A549 (cell line): ENCODE measurements around the gene RCE1. TPM values are rescaled to one million over a fixed set of nuclear protein-coding genes. Genes with fewer than 3 reads are reported as not detected.

Source experiments
- ATAC-seq, 2 experiments: fragments of 200-7000 bp in 1 of 2; fragments of >200 bp in 1 of 2; cut with Nextera tagmentation in 1 of 2; cut with Tn5 transposase in 1 of 2; 3 replicates each; pipeline versions ENCODE4 v1.8.0 to v1.9.1; 2018 to 2020; ENCODE audit warnings: mild to moderate bottlenecking in 1 of 2, moderate library complexity in 1 of 2
- CTCF ChIA-PET: fragments of 300-600 bp; sonication (Branson Sonifier 250); formaldehyde crosslinking; extraction: SDS; loops from one replicate; lab custom pipeline; 2021; ENCODE audit warnings: antibody characterized with exemption, inconsistent platforms; lab: Yijun Ruan, JAX
- POLR2A ChIA-PET: fragments of 350-600 bp; formaldehyde crosslinking; extraction: SDS; loops from one replicate; lab custom pipeline; 2021; ENCODE audit warnings: antibody characterized with exemption, inconsistent platforms; lab: Yijun Ruan, JAX
- DNase-seq, 2 experiments: peaks; one replicate each; pipeline versions ENCODE4 v3.0.0 to v3.0.0-alpha.2; 2011 to 2016; ENCODE audit warnings: low read depth in 1 of 2, low spot score in 1 of 2
- FAIRE-seq: peaks from 2 replicates; lab custom pipeline; 2011; peaks lifted over from hg19 to GRCh38; lab: Jason Lieb, UNC
- H3K27ac ChIP-seq, 2 experiments: fragments of >200 bp; sonication (Bioruptor Twin); formaldehyde crosslinking; 3 replicates each; pipeline ENCODE4 v1.5.1; 2016 to 2017
- H3K4me1 ChIP-seq: fragments of >200 bp; sonication (Bioruptor Twin); formaldehyde crosslinking; 3 replicates; pipeline ENCODE4 v1.6.1; 2016
- H3K4me2 ChIP-seq: fragments of >200 bp; sonication (Bioruptor Twin); formaldehyde crosslinking; 3 replicates; pipeline ENCODE4 v1.6.1; 2016
- H3K4me3 ChIP-seq: fragments of >200 bp; sonication (Bioruptor Twin); formaldehyde crosslinking; 3 replicates; pipeline ENCODE4 v1.5.1; 2016
- H3K9me3 ChIP-seq: fragments of >200 bp; sonication (Bioruptor Twin); formaldehyde crosslinking; 3 replicates; pipeline ENCODE4 v1.6.1; 2016
- CHD4 ChIP-seq: fragments of 200-600 bp; sonication (generic); IDR thresholded peaks from 2 replicates; pipeline ENCODE4 v1.6.1; 2016; ENCODE audit warnings: antibody characterized with exemption, mild to moderate bottlenecking, borderline replicate concordance
- CTCF ChIP-seq: fragments of >200 bp; sonication (Bioruptor Twin); formaldehyde crosslinking; IDR thresholded peaks from 3 replicates; pipeline ENCODE4 v1.5.1; 2016
- E2F6 ChIP-seq: IDR thresholded peaks from 2 replicates; pipeline ENCODE4 v1.6.1; 2012; ENCODE audit warnings: low read depth, borderline replicate concordance
- ESRRA ChIP-seq: fragments of 150-350 bp; IDR thresholded peaks from 2 replicates; pipeline ENCODE4 v1.6.1; 2014; ENCODE audit warnings: mild to moderate bottlenecking, low read length, borderline replicate concordance
- FOSB ChIP-seq: fragments of 250-450 bp; sonication (Bioruptor Pico); IDR thresholded peaks from 2 replicates; pipeline ENCODE4 v1.5.0; 2020; ENCODE audit warnings: mild to moderate bottlenecking, moderate library complexity
- HDAC2 ChIP-seq: fragments of 200-600 bp; sonication (generic); IDR thresholded peaks from 2 replicates; pipeline ENCODE4 v1.6.1; 2016
- JUNB ChIP-seq: fragments of >200 bp; sonication (Bioruptor Twin); formaldehyde crosslinking; IDR thresholded peaks from 2 replicates; pipeline ENCODE4 v1.6.1; 2016
- MAFK ChIP-seq: fragments of 450-650 bp; IDR thresholded peaks from 2 replicates; pipeline ENCODE4 v1.6.1; 2014; ENCODE audit not compliant: partially characterized antibody
- MAZ ChIP-seq: fragments of 150-350 bp; IDR thresholded peaks from 2 replicates; pipeline ENCODE4 v1.6.1; 2014; ENCODE audit warnings: antibody characterized with exemption, low read depth, low read length, borderline replicate concordance
- POLR2AphosphoS2 ChIP-seq: conservative IDR thresholded peaks from 2 replicates; pipeline ENCODE4 v1.6.1; 2012; ENCODE audit warnings: low read length, improper control_type of control experiment, inconsistent platforms
- RFX5 ChIP-seq: fragments of 450-650 bp; IDR thresholded peaks from 2 replicates; pipeline ENCODE4 v1.7.1; 2014; ENCODE audit warnings: antibody characterized with exemption, mild to moderate bottlenecking, moderate library complexity
- RNF2 ChIP-seq: fragments of 200-600 bp; sonication (generic); IDR thresholded peaks from 2 replicates; pipeline ENCODE4 v1.6.1; 2016; ENCODE audit warnings: low read depth, mild to moderate bottlenecking, antibody characterized with exemption, moderate library complexity, borderline replicate concordance
- WGBS: methylation state at CpG from one replicate; pipeline ENCODE4 v1.1.6; 2017; ENCODE audit errors: missing lambda C conversion rate; 5-methylcytosine and 5-hydroxymethylcytosine counted together
- polyA plus RNA-seq, 4 experiments: library from polyadenylated mRNA; depleted of rRNA in 3 of 4; stranded (reverse); fragments of >200 nt; fragmentation: RNase III in 1 of 4; extraction: RNeasy Plus Mini Kit Qiagen cat#74134 plus additional on column Dnase treatment in 1 of 4; gene quantifications; 2 replicates in 3 of 4; 3 replicates in 1 of 4; pipeline ENCODE4 v1.2.3, GENCODE V29; 2011 to 2017
- TF ChIP-seq, protein P1 (sequence below): fragments of 200-600 bp; sonication (generic); IDR thresholded peaks from 2 replicates; pipeline ENCODE4 v1.6.1; 2016; ENCODE audit warnings: antibody characterized with exemption, mild to moderate bottlenecking, moderate library complexity
- TF ChIP-seq, protein P2 (sequence below): fragments of 450-650 bp; IDR thresholded peaks from 2 replicates; pipeline ENCODE4 v1.6.1; 2014; ENCODE audit warnings: antibody characterized with exemption

Gene RCE1
- polyA plus RNA-seq, 2 of the 4 experiments (the other 2 are of a cell fraction) = 20.3 to 23.3 TPM

DNA sequence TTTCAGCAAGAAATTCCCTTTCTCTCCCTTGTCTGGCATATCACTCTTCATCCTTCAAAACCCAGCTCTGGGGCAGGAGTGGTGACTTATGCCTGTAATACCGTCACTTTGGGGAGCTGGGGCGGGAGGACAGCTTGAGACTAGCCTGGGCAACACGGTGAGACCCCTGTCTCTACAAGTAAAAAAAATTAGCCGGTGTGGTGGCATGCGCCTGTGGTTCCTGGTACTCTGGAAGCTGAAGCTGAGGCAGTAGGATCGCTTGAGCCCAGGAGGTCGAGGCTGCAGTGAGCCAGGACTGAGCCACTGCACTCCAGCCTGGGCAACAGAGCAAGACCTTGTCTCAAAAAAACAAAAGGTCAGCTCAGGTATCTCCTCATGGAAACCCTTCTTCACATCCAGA is 1.4 kb upstream of the RCE1 start:
- Histone ChIP-seq H3K27ac (peak overlapping the region; percentile 98 to 99), H3K9me3 (no peaks in the 10 kb centered on the region), H3K4me3 (peak overlapping the region; percentile 95), H3K4me1 (peaks cover 43% of the 10 kb centered on the region), H3K4me2 (peak overlapping the region; percentile 95)
- 78% methylated on average over 7 of the region's 7 CpGs for WGBS
- ChIA-PET CTCF (interaction anchor here (0.8 to 5.5 kb wide), 7 partner anchors 7 to 164 kb away, joined by 3 to 30 read pairs (median 6); partner anchors contain the start of gene RBM4B), POLR2A (interaction anchor here (0.5 kb wide), 1 partner anchor 354 kb away, joined by 3 read pairs; no protein-coding TSS in a partner anchor)
- no peak for FAIRE-seq
- DNase-seq = no peak
- no peak for ATAC-seq
- peak; percentile 68; the same call in 1 of the 2 replicates for TF ChIP-seq POLR2AphosphoS2
- no peak for TF ChIP-seq FOSB (CRISPR knock-in tag)

- FAIRE-seq (no peak), ATAC-seq (peak in 1 of 2 experiments; percentile 13; a peak in 2 of 6 replicates), DNase-seq (no peak)
- ChIA-PET POLR2A (interaction anchor here (1.0 to 4.9 kb wide), 8 partner anchors 8 to 297 kb away, joined by 3 to 53 read pairs (median 4); partner anchors contain the start of gene RBM4), CTCF (interaction anchor here (0.5 to 5.5 kb wide), 6 partner anchors 8 to 165 kb away, joined by 3 to 30 read pairs (median 10); partner anchors contain the start of gene RBM4B)
- Histone ChIP-seq H3K9me3 (no peaks in the 10 kb centered on the region), H3K4me2 (peak overlapping the region; percentile 95), H3K27ac (peak overlapping the region; percentile 98 to 99), H3K4me1 (peaks cover 45% of the 10 kb centered on the region), H3K4me3 (peak overlapping the region; percentile 95)
- 1% methylated on average over 11 of the region's 11 CpGs for WGBS
- TF ChIP-seq, protein P1, sequence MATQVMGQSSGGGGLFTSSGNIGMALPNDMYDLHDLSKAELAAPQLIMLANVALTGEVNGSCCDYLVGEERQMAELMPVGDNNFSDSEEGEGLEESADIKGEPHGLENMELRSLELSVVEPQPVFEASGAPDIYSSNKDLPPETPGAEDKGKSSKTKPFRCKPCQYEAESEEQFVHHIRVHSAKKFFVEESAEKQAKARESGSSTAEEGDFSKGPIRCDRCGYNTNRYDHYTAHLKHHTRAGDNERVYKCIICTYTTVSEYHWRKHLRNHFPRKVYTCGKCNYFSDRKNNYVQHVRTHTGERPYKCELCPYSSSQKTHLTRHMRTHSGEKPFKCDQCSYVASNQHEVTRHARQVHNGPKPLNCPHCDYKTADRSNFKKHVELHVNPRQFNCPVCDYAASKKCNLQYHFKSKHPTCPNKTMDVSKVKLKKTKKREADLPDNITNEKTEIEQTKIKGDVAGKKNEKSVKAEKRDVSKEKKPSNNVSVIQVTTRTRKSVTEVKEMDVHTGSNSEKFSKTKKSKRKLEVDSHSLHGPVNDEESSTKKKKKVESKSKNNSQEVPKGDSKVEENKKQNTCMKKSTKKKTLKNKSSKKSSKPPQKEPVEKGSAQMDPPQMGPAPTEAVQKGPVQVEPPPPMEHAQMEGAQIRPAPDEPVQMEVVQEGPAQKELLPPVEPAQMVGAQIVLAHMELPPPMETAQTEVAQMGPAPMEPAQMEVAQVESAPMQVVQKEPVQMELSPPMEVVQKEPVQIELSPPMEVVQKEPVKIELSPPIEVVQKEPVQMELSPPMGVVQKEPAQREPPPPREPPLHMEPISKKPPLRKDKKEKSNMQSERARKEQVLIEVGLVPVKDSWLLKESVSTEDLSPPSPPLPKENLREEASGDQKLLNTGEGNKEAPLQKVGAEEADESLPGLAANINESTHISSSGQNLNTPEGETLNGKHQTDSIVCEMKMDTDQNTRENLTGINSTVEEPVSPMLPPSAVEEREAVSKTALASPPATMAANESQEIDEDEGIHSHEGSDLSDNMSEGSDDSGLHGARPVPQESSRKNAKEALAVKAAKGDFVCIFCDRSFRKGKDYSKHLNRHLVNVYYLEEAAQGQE = 0 out of 2 replicates have a peak, but pooled peaks have one; percentile 1
- TF ChIP-seq E2F6 (no peak), RNF2 (no peak), MAZ (no peak), CTCF (no peak), FOSB (CRISPR knock-in tag) (no peak)
These were observed 743 bp upstream of the RCE1 start for GRCh38 chr11:66842501-66842895.

DNA sequence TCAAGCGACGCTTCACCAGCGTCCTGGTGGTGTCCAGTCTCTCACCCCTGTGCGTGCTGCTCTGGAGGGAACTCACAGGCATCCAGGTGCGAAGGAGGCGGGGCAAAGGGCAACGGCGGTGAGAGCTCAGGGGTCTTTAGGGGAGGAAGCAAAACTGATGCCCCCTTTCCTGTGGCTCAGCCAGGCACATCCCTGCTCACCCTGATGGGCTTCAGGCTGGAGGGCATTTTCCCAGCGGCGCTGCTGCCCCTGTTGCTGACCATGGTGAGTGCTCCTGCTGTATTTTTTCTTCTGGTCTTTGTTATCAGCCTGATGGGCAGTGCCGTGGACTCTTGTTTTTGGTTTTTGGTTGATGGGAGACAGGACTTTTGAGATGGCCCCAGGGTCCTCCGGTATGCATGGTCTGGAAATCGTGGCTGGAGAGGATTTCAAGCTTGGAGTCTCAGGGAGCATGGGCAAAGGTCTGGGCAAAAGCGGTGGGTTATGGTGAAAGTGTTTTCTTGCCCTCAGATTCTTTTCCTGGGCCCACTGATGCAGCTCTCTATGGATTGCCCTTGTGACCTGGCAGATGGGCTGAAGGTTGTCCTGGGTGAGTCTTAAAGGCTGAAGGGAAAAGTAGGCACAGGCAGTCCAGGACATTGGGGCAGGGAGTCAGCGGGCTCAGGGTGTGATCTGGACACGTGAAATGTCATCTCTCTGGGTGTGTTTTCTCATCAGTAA is 695 bp downstream of the RCE1 start:
- Histone ChIP-seq H3K4me2 (peak overlapping the region; percentile 99), H3K27ac (peak overlapping the region; percentile 98 to 99), H3K4me3 (peak overlapping the region; percentile 95), H3K4me1 (peaks cover 45% of the 10 kb centered on the region), H3K9me3 (no peaks in the 10 kb centered on the region)
- TF ChIP-seq HDAC2 = no peak
- no peak for TF ChIP-seq CHD4
- TF ChIP-seq, protein P2, sequence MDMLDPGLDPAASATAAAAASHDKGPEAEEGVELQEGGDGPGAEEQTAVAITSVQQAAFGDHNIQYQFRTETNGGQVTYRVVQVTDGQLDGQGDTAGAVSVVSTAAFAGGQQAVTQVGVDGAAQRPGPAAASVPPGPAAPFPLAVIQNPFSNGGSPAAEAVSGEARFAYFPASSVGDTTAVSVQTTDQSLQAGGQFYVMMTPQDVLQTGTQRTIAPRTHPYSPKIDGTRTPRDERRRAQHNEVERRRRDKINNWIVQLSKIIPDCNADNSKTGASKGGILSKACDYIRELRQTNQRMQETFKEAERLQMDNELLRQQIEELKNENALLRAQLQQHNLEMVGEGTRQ = 0 out of 2 replicates have a peak, but pooled peaks have one; percentile 15
- no peak for TF ChIP-seq MAFK
- no peak for TF ChIP-seq ESRRA
- TF ChIP-seq JUNB = no peak
- no peak for TF ChIP-seq RFX5
- FAIRE-seq = no peak
- peak in 1 of 2 experiments; percentile 2; a peak in 2 of 6 replicates for ATAC-seq
- ChIA-PET POLR2A (interaction anchor here (0.6 to 4.9 kb wide), 17 partner anchors 10 to 444 kb away, joined by 3 to 53 read pairs (median 4); partner anchors contain the start of genes RBM4, RBM4B and SYT12), CTCF (interaction anchor here (0.6 to 5.5 kb wide), 12 partner anchors 9 to 435 kb away, joined by 3 to 30 read pairs (median 4); partner anchors contain the start of genes C11orf86 and MRPL11)
- WGBS = 16% methylated on average over 7 of the region's 16 CpGs
- DNase-seq = no peak
